Measurements from ENCODE around the gene WASF2. TPM values are rescaled to one million over a fixed set of nuclear protein-coding genes. Genes with fewer than 3 reads are reported as not detected.

Gene WASF2
- total and polyA plus RNA-seq, 2 of the 13 experiments (the other 11 are each of a cell fraction or from before 2014, with no cell fraction given) = 10.4 to 27.7 TPM

DNA sequence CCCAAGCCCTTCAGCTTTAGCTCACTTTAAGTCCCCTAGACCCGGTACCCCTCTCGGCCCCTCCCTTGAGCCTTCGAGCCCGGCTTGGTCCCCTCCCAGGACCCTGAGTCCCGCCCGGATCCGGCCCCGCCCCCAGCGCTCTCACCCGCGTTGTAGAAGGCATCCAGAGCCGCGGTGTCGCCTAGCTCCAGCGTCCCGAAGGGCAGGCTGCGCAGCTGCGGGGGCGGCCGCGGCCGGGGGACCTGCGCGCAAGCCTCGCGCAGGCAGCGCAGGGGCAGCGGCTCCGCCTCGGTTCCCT, 123.9 kb downstream of the WASF2 start (continued):
- TF ChIP-seq, protein P1, sequence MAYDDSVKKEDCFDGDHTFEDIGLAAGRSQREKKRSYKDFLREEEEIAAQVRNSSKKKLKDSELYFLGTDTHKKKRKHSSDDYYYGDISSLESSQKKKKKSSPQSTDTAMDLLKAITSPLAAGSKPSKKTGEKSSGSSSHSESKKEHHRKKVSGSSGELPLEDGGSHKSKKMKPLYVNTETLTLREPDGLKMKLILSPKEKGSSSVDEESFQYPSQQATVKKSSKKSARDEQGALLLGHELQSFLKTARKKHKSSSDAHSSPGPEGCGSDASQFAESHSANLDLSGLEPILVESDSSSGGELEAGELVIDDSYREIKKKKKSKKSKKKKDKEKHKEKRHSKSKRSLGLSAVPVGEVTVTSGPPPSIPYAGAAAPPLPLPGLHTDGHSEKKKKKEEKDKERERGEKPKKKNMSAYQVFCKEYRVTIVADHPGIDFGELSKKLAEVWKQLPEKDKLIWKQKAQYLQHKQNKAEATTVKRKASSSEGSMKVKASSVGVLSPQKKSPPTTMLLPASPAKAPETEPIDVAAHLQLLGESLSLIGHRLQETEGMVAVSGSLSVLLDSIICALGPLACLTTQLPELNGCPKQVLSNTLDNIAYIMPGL (CRISPR knock-in tag; IDR thresholded peaks at IDR 0.05; ENCODE audit: borderline replicate concordance in 1 of 2, low read depth in 1 of 2) = peak in 1 of 2 experiments; percentile 18; a peak in 1 of 4 replicates
- TF ChIP-seq SIN3A (IDR thresholded peaks at IDR 0.05; ENCODE audit: borderline replicate concordance, low read depth, low read length) (peak; percentile 14; the same call in 1 of the 2 replicates), MXI1 (IDR thresholded peaks at IDR 0.05; ENCODE audit: borderline replicate concordance, low read depth, low read length) (peak; percentile 49; the same call in 1 of the 3 replicates), NCOA2 (CRISPR knock-in tag; IDR thresholded peaks at IDR 0.05) (no peak), JDP2 (CRISPR knock-in tag; IDR thresholded peaks at IDR 0.05; ENCODE audit: borderline replicate concordance) (no peak), ZNF550 (CRISPR knock-in tag; IDR thresholded peaks at IDR 0.05; ENCODE audit: borderline replicate concordance) (no peak)
- TF ChIP-seq, protein P2, sequence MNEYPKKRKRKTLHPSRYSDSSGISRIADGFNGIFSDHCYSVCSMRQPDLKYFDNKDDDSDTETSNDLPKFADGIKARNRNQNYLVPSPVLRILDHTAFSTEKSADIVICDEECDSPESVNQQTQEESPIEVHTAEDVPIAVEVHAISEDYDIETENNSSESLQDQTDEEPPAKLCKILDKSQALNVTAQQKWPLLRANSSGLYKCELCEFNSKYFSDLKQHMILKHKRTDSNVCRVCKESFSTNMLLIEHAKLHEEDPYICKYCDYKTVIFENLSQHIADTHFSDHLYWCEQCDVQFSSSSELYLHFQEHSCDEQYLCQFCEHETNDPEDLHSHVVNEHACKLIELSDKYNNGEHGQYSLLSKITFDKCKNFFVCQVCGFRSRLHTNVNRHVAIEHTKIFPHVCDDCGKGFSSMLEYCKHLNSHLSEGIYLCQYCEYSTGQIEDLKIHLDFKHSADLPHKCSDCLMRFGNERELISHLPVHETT (CRISPR knock-in tag; conservative IDR thresholded peaks at IDR 0.05) = 0 out of 2 replicates have a peak, but pooled peaks have one; percentile 30

DNA sequence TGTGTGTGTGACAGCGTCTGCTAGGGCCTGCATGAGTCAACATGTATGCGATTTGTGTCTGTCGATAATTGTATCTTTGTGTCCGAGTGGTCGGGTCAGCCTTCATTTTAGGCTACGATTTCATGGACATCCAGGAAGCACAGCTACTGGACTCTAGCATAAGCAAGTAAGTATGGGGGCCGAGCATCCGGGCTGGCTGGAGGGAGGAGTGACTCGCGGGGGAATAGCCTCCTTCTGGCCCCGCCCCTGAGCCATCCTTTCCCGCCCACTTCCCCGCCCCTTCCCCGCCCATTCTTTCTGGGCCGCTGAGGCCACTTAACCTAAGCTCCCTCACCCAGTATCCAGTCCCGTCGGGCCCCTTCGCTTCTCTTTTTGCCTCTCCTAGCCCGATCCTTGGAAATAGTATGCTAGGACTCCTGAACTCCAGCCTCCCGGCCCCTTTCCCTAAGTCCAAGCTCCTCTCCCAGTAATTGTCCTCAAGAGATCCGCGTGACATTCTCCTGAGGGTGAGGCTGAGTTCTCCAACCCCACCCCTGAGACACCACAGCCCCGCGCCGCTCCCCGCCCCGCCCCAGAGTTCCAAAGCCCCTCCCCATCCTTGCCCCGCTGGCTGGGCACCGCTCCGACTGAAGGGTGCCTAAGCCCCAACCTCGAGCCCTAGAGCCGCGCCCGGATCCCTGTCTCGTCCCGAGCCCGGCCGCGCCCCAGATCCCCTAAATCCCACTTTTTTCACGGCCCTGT, 124.4 kb downstream of the WASF2 start:
- 3% methylated on average over 32 of the region's 40 CpGs for WGBS (ENCODE audit: low lambda C conversion rate)
- POLR2A ChIA-PET = interaction anchor here (0.6 to 3.2 kb wide), 15 partner anchors 11 to 408 kb away, joined by 3 to 20 read pairs (median 4); partner anchors contain the start of genes FAM76A, IFI6, SLC9A1 and STX12
- BruUV-seq (replicated peaks) = no TSS peak
- peak; percentile 73; the same call in 1 of the 2 replicates for TF ChIP-seq ZNF12 (CRISPR knock-in tag; IDR thresholded peaks at IDR 0.05)
- no peak for TF ChIP-seq ZNF101 (CRISPR knock-in tag; IDR thresholded peaks at IDR 0.05; ENCODE audit: borderline replicate concordance, low read depth)
- 0 out of 2 replicates have a peak, but pooled peaks have one; percentile 44 for TF ChIP-seq KAT8 (CRISPR knock-in tag; IDR thresholded peaks at IDR 0.05)
- no peak for TF ChIP-seq ZNF720 (CRISPR knock-in tag; IDR thresholded peaks at IDR 0.05)
- TF ChIP-seq, protein P3, sequence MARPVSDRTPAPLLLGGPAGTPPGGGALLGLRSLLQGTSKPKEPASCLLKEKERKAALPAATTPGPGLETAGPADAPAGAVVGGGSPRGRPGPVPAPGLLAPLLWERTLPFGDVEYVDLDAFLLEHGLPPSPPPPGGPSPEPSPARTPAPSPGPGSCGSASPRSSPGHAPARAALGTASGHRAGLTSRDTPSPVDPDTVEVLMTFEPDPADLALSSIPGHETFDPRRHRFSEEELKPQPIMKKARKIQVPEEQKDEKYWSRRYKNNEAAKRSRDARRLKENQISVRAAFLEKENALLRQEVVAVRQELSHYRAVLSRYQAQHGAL (CRISPR knock-in tag; IDR thresholded peaks at IDR 0.05; ENCODE audit: not compliant biosample characterization) = no peak
- TF ChIP-seq, protein P4, sequence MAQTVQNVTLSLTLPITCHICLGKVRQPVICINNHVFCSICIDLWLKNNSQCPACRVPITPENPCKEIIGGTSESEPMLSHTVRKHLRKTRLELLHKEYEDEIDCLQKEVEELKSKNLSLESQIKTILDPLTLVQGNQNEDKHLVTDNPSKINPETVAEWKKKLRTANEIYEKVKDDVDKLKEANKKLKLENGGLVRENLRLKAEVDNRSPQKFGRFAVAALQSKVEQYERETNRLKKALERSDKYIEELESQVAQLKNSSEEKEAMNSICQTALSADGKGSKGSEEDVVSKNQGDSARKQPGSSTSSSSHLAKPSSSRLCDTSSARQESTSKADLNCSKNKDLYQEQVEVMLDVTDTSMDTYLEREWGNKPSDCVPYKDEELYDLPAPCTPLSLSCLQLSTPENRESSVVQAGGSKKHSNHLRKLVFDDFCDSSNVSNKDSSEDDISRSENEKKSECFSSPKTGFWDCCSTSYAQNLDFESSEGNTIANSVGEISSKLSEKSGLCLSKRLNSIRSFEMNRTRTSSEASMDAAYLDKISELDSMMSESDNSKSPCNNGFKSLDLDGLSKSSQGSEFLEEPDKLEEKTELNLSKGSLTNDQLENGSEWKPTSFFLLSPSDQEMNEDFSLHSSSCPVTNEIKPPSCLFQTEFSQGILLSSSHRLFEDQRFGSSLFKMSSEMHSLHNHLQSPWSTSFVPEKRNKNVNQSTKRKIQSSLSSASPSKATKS (CRISPR knock-in tag; IDR thresholded peaks at IDR 0.05) = no peak
- TF ChIP-seq TAF1 (CRISPR knock-in tag; IDR thresholded peaks at IDR 0.05) = peak; percentile 36; the same call in 1 of the 2 replicates
- no peak for TF ChIP-seq ZNF30 (CRISPR knock-in tag; IDR thresholded peaks at IDR 0.05)
- TF ChIP-seq IRX3 (CRISPR knock-in tag; IDR thresholded peaks at IDR 0.05; ENCODE audit: borderline replicate concordance, low read depth) = no peak

More for the DNA sequence above, 124.4 kb downstream of the WASF2 start:
- no peaks in the 10 kb centered on the region for H4K20me1 ChIP-seq (ENCODE audit: insufficient read depth, low read length)
- intact Hi-C loops (cut with micrococcal nuclease; ENCODE audit: unreplicated experiment) (no loop called here), in situ Hi-C loops (cut with HindIII; ENCODE audit: extremely low pct_ligation_motif_present, low pct_unique_long_range_greater_than_20kb) (no loop called here)
- H3K4me3 ChIP-seq (replicated peaks in 1 of 3; ENCODE audit: insufficient read depth in 1 of 3, low read depth in 2 of 3, low read length in 3 of 3) = peak overlapping the region; percentile 64 to 84 (median 84)
- peaks cover 27% of the 10 kb centered on the region for H3K4me1 ChIP-seq (ENCODE audit: insufficient read depth, low read length)
- ATAC-seq (peak; percentile 60), FAIRE-seq (peak; percentile 51), DNase-seq (ENCODE audit: low spot score) (peak; percentile 68)
- H3K36me3 ChIP-seq (replicated peaks in 1 of 2; ENCODE audit: control insufficient read depth in 1 of 2, insufficient read depth in 2 of 2, low read length in 2 of 2) = no peaks in the 10 kb centered on the region
- H2AFZ ChIP-seq (ENCODE audit: low read length) = peak overlapping the region; percentile 54
- peak overlapping the region; percentile 66; the same call in 1 of the 2 replicates for H3K9ac ChIP-seq (ENCODE audit: insufficient read depth, low read depth, low read length)
- peak overlapping the region; percentile 33 for H3K27ac ChIP-seq (ENCODE audit: extremely low read length, insufficient read depth, low read length)
- H3K9me3 ChIP-seq (ENCODE audit: low read length) = no peaks in the 10 kb centered on the region
- H3K79me2 ChIP-seq (ENCODE audit: insufficient read depth, low read length) = no peaks in the 10 kb centered on the region
- peak overlapping the region; percentile 84 for H3K4me2 ChIP-seq (ENCODE audit: low read depth, low read length)
- peaks cover 2 to 10% of the 10 kb centered on the region in 2 experiments; a peak in 3 of 5 replicates for H3K27me3 ChIP-seq (ENCODE audit: control insufficient read depth in 1 of 2, insufficient read depth in 2 of 2, low read length in 2 of 2)
- CTCF ChIA-PET (ENCODE audit: low intra/inter-chr PET ratio, low total read pairs) = interaction anchor here (1.1 kb wide), 1 partner anchor 23 kb away, joined by 3 read pairs; no protein-coding TSS in a partner anchor
